ENCODE data around the gene BTG4.

DNA sequence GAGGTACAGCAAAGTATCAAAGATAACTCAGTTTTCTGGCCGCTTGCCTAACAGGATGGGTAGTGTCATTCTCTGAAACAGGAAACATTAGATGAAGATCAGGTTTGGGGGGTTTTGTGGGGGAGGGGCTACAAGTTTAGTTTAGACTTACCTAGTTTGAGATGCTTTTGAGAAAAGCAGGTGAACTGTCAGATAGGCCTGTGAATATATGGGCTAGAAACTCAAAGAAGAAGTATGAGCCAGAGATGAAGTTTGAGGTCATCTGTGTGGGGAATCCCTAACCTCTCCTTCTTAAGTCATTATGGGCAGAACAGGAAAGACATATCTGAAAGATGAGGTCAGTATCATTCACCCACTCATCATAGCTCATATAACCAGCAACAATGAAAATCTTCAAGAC lies 14.3 kb upstream of the BTG4 start:
- no peak for TF ChIP-seq CTCF (IDR thresholded peaks at IDR 0.05)
- TF ChIP-seq POLR2A (IDR thresholded peaks at IDR 0.05), result no peak

All from thyroid gland (tissue), 4 donors.